ENCODE measurements around the gene C15orf62.

The C15orf62 gene

GRCh38 chr15:40799523-40799922 lies 29.7 kb downstream of the C15orf62 start:
- Histone ChIP-seq H3K36me3 (ENCODE audit: insufficient read depth, low read length) (no peaks in the 10 kb centered on the region), H3K4me1 (ENCODE audit: control insufficient read depth, insufficient read depth, low read length, unreplicated experiment) (no peaks in the 10 kb centered on the region), H3K27me3 (ENCODE audit: insufficient read depth, low read length) (no peaks in the 10 kb centered on the region), H3K79me2 (ENCODE audit: control insufficient read depth, insufficient read depth, low read length, unreplicated experiment) (peaks cover 41% of the 10 kb centered on the region), H3K4me3 (ENCODE audit: low read depth, low read length) (no peak overlapping the region), H3K27ac (ENCODE audit: low read depth, low read length) (no peak overlapping the region), H2AFZ (ENCODE audit: low read length, unreplicated experiment) (no peak overlapping the region)

DNA sequence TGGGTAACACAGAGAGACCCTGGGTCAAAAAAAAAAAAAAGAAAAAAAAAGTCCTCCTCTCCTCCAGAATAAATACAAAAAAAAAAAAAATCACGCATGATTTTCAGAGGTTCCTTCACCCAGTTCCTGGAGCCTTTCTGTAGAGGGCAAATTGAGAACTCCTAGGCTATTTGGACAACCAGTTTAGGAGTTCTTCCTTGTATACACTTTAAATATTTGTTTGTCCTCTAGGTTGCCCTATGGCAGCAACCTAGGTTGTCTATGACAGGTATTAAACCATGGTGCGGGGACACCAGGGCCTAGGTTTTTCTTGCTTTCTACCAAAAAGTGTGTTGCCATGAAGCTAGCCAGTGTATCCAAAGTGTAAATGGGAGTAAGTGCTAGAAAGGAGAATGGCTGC lies 33.3 kb downstream of the C15orf62 start:
- H3K36me3 ChIP-seq (ENCODE audit: insufficient read depth, low read length), result no peaks in the 10 kb centered on the region
- peaks cover 6% of the 10 kb centered on the region for H3K4me1 ChIP-seq (ENCODE audit: control insufficient read depth, insufficient read depth, low read length, unreplicated experiment)
- no peak overlapping the region for H2AFZ ChIP-seq (ENCODE audit: low read length, unreplicated experiment)
- no peak overlapping the region for H3K4me3 ChIP-seq (ENCODE audit: low read depth, low read length)
- H3K79me2 ChIP-seq (ENCODE audit: control insufficient read depth, insufficient read depth, low read length, unreplicated experiment), result peaks cover 49% of the 10 kb centered on the region
- H3K27ac ChIP-seq (ENCODE audit: low read depth, low read length), result no peak overlapping the region
- no peaks in the 10 kb centered on the region for H3K27me3 ChIP-seq (ENCODE audit: insufficient read depth, low read length)

GRCh38 chr15:40803688-40804087 lies 33.9 kb downstream of the C15orf62 start:
- H3K36me3 ChIP-seq (ENCODE audit: insufficient read depth, low read length), result no peaks in the 10 kb centered on the region
- no peak overlapping the region for H3K4me3 ChIP-seq (ENCODE audit: low read depth, low read length)
- peaks cover 10% of the 10 kb centered on the region for H3K4me1 ChIP-seq (ENCODE audit: control insufficient read depth, insufficient read depth, low read length, unreplicated experiment)
- H3K79me2 ChIP-seq (ENCODE audit: control insufficient read depth, insufficient read depth, low read length, unreplicated experiment), result peaks cover 48% of the 10 kb centered on the region
- no peak overlapping the region for H3K27ac ChIP-seq (ENCODE audit: low read depth, low read length)
- no peak overlapping the region for H2AFZ ChIP-seq (ENCODE audit: low read length, unreplicated experiment)
- no peaks in the 10 kb centered on the region for H3K27me3 ChIP-seq (ENCODE audit: insufficient read depth, low read length)

DNA sequence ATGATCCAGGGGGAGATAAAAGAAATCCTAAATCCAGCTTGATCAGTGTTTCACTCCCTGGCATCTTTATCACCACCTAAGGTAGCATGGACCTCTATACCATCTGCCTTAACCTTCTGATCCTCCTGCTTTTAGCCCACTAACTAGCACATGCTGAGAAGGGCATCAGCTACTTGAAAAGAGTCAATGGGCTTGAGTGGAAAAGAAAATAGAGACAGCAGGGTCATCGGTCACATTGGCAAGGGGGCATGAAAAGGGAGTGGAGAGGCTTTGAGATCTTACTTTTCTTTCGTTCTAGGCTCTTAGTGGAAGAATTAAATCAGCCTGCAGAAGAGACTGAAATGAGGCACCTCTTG lies 36.9 kb downstream of the C15orf62 start:
- Histone ChIP-seq H3K36me3 (ENCODE audit: insufficient read depth, low read length) (0 out of 2 replicates have a peak, but pooled peaks cover 5% of the 10 kb centered on the region), H3K27ac (ENCODE audit: low read depth, low read length) (peak overlapping the region; percentile 63; the same call in 1 of the 2 replicates), H3K4me3 (ENCODE audit: low read depth, low read length) (peak overlapping the region; percentile 93), H2AFZ (ENCODE audit: low read length, unreplicated experiment) (peak overlapping the region; percentile 94), H3K4me1 (ENCODE audit: control insufficient read depth, insufficient read depth, low read length, unreplicated experiment) (peaks cover 10% of the 10 kb centered on the region), H3K79me2 (ENCODE audit: control insufficient read depth, insufficient read depth, low read length, unreplicated experiment) (peaks cover 44% of the 10 kb centered on the region), H3K27me3 (ENCODE audit: insufficient read depth, low read length) (no peaks in the 10 kb centered on the region)

DNA sequence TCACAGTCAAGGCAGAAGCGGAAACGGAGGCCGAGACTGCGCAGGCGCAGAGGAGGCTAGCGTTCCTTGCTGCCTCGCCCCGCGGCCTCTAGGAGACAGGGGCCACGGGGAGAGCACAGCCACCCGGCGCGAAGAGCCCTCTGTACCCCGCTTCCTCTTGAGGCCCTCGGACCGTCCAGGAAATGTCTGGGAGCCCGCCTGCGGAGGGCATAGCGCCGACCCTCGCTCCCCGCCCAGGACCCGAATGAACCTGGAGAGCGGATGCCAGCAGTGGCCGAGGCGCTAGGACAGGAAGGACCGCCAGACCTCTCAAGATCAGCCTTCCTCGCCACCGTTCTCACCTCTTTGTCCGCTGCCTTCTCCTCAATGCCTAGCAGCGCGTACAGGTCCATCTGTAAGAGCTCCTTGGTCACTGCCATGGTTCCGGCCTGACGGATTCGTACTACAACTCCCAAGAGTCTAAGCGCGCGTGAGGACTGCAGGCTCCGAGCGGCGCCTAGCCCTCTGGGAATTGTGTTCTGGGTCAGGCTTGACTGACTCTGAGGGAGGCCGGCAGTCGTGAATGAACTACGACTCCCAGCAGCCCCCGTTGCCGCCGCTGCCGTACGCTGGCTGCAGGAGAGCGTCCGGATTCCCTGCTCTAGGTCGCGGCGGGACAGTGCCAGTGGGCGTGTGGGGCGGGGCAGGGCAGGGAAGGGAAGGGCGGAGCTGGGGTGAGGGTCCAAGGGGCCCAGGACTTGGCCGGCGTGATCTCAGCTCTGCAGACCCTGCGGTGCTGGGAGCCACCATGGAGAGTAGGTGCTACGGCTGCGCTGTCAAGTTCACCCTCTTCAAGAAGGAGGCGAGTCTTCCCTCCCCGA lies 37.5 kb downstream of the C15orf62 start, which contains the start of the genes DNAJC17 and ZFYVE19:
DNAJC17 (minus strand) TSS at position 446 of the 860 bp plus-strand sequence; CDS start at position 419, 27 bp downstream.
ZFYVE19 (plus strand) TSS at position 62 of the 860 bp plus-strand sequence; CDS start at position 563, 501 bp downstream.
- Histone ChIP-seq H3K27ac (ENCODE audit: low read depth, low read length) (peak within 1 kb of the TSS; percentile 63), H3K27me3 (ENCODE audit: insufficient read depth, low read length) (no peaks in the 10 kb centered on the region), H2AFZ (ENCODE audit: low read length, unreplicated experiment) (peak within 1 kb of the TSS; percentile 94), H3K4me3 (ENCODE audit: low read depth, low read length) (peak within 1 kb of the TSS; percentile 93), H3K79me2 (ENCODE audit: control insufficient read depth, insufficient read depth, low read length, unreplicated experiment) (peaks cover 40% of the 10 kb centered on the region), H3K36me3 (ENCODE audit: insufficient read depth, low read length) (0 out of 2 replicates have a peak, but pooled peaks cover 5% of the 10 kb centered on the region), H3K4me1 (ENCODE audit: control insufficient read depth, insufficient read depth, low read length, unreplicated experiment) (peaks cover 10% of the 10 kb centered on the region)

DNA sequence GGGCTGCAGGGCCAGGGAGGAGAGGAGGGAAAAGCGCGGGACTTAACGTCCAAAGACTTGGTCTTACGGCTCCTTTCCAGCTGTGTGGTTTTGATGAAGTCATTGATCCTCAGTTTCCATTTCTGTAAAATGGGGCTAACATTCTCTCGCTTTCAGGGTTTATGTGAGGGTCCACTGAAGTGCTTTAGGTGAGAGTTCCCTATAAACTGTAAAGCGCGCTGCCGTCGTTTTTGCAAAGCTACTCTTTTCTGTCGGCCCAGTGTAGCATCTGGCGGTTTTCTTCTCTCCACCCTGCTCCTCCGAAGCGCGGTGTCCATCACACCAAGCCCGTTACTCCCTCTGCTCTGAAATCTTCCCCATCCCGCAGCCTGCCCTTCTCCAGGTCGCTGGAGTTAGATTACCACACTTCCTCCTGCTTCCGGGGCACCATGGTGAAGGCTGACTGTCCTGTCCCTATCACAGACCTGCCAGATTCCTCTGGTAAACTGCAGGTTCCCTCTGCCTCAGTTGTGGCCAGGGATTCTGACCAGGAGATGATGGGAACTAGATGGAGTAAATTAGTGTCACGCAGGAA lies 38.2 kb downstream of the C15orf62 start:
- peaks cover 10% of the 10 kb centered on the region for H3K4me1 ChIP-seq (ENCODE audit: control insufficient read depth, insufficient read depth, low read length, unreplicated experiment)
- H3K79me2 ChIP-seq (ENCODE audit: control insufficient read depth, insufficient read depth, low read length, unreplicated experiment), result peaks cover 34% of the 10 kb centered on the region
- H3K27ac ChIP-seq (ENCODE audit: low read depth, low read length), result no peak overlapping the region
- no peaks in the 10 kb centered on the region for H3K27me3 ChIP-seq (ENCODE audit: insufficient read depth, low read length)
- peak overlapping the region; percentile 93 for H3K4me3 ChIP-seq (ENCODE audit: low read depth, low read length)
- H2AFZ ChIP-seq (ENCODE audit: low read length, unreplicated experiment), result peak overlapping the region; percentile 65
- H3K36me3 ChIP-seq (ENCODE audit: insufficient read depth, low read length), result 0 out of 2 replicates have a peak, but pooled peaks cover 5% of the 10 kb centered on the region

DNA sequence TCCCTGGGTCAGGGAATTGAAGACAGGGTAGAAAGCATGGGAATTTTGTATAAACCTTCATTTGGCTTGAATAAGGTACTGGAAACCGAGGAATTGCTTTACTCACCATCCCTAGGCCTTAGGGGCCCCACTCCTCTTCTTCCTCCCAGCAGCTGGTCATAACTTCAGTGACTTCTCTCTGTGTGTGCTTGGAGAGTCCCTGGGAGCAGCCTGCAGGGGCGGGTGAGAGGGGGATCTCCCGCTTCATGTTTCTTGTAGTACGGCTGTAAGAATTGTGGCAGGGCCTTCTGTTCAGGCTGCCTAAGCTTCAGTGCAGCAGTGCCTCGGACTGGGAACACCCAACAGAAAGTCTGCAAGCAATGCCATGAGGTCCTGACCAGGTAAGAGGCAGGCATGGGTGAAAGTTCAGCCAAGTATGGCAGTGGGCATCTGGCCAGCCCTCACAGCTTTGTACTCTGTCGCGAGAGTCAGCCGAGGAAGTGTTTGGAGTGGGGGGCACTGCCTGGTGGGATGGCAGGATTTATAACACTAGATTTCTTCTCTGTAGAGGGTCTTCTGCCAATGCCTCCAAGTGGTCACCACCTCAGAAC lies 39.2 kb downstream of the C15orf62 start:
- Histone ChIP-seq H3K27ac (ENCODE audit: low read depth, low read length) (no peak overlapping the region), H3K4me3 (ENCODE audit: low read depth, low read length) (no peak overlapping the region), H2AFZ (ENCODE audit: low read length, unreplicated experiment) (no peak overlapping the region)

GRCh38 chr15:40812721-40813425 lies 43.1 kb downstream of the C15orf62 start:
- H3K4me1 ChIP-seq (ENCODE audit: control insufficient read depth, insufficient read depth, low read length, unreplicated experiment), result peaks cover 6% of the 10 kb centered on the region
- peaks cover 7% of the 10 kb centered on the region for H3K79me2 ChIP-seq (ENCODE audit: control insufficient read depth, insufficient read depth, low read length, unreplicated experiment)
- no peak overlapping the region for H3K27ac ChIP-seq (ENCODE audit: low read depth, low read length)
- H3K27me3 ChIP-seq (ENCODE audit: insufficient read depth, low read length), result no peaks in the 10 kb centered on the region
- peaks cover 8% of the 10 kb centered on the region; the same call in 1 of the 2 replicates for H3K36me3 ChIP-seq (ENCODE audit: insufficient read depth, low read length)
- no peak overlapping the region for H2AFZ ChIP-seq (ENCODE audit: low read length, unreplicated experiment)
- no peak overlapping the region for H3K4me3 ChIP-seq (ENCODE audit: low read depth, low read length)

More for the DNA sequence above, 39.2 kb downstream of the C15orf62 start:
- Histone ChIP-seq H3K79me2 (ENCODE audit: control insufficient read depth, insufficient read depth, low read length, unreplicated experiment) (peaks cover 25% of the 10 kb centered on the region), H3K36me3 (ENCODE audit: insufficient read depth, low read length) (peaks cover 8% of the 10 kb centered on the region; the same call in 1 of the 2 replicates), H3K27me3 (ENCODE audit: insufficient read depth, low read length) (no peaks in the 10 kb centered on the region), H3K4me1 (ENCODE audit: control insufficient read depth, insufficient read depth, low read length, unreplicated experiment) (peaks cover 10% of the 10 kb centered on the region)

DNA sequence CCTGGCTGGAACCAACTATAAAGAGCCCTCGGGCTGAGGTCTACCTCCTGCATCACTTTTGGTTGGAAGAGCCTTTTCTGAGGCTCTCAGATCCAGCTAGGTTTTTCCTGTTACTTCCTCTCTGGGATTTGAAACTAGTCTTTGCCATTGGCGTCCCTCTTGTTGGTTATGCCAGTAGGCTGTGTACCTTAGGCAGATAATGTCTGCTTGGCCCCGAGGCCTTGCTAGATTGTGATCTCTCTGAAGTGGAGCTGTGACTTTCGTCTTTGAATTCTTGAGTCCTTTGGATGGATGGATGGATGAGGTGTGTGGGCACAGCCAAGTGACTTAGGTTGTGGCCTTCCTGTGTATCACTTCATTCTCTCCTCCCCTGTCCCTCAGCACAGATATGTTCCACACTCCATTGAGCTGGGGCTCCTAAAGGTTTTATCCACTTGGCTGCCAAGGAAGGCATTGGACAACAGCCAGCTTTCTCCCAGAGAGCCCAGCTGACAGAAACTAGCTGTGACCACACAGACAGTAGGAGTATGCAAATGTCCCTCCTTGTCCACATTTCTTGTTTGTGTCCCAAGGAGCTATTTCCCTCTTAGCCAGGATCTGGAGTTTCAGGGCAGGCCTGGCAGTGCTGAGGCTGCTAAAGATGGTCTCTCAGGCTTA lies 45.4 kb downstream of the C15orf62 start:
- no peak overlapping the region for H3K27ac ChIP-seq (ENCODE audit: low read depth, low read length)
- no peak overlapping the region for H2AFZ ChIP-seq (ENCODE audit: low read length, unreplicated experiment)
- no peak overlapping the region for H3K4me3 ChIP-seq (ENCODE audit: low read depth, low read length)
- no peaks in the 10 kb centered on the region for H3K27me3 ChIP-seq (ENCODE audit: insufficient read depth, low read length)
- peaks cover 8% of the 10 kb centered on the region; the same call in 1 of the 2 replicates for H3K36me3 ChIP-seq (ENCODE audit: insufficient read depth, low read length)
- H3K79me2 ChIP-seq (ENCODE audit: control insufficient read depth, insufficient read depth, low read length, unreplicated experiment), result no peaks in the 10 kb centered on the region
- no peaks in the 10 kb centered on the region for H3K4me1 ChIP-seq (ENCODE audit: control insufficient read depth, insufficient read depth, low read length, unreplicated experiment)

GRCh38 chr15:40819048-40819447 lies 49.3 kb downstream of the C15orf62 start:
- Histone ChIP-seq H3K27ac (ENCODE audit: low read depth, low read length) (no peak overlapping the region), H3K4me1 (ENCODE audit: control insufficient read depth, insufficient read depth, low read length, unreplicated experiment) (no peaks in the 10 kb centered on the region), H3K4me3 (ENCODE audit: low read depth, low read length) (no peak overlapping the region), H3K79me2 (ENCODE audit: control insufficient read depth, insufficient read depth, low read length, unreplicated experiment) (no peaks in the 10 kb centered on the region), H2AFZ (ENCODE audit: low read length, unreplicated experiment) (no peak overlapping the region), H3K27me3 (ENCODE audit: insufficient read depth, low read length) (no peaks in the 10 kb centered on the region), H3K36me3 (ENCODE audit: insufficient read depth, low read length) (no peaks in the 10 kb centered on the region)
